NB4 (cell line): ENCODE measurements around the gene GSS.
A peak's percentile ranks its signal among the peaks of the same experiment; 100 is the strongest.

ENCODE experiments used
- DNase-seq: peaks from one replicate; pipeline ENCODE4 v3.0.0; 2010; ENCODE audit warnings: low read depth
- H3K4me3 ChIP-seq: one replicate; pipeline ENCODE4 v1.5.1; 2011; ENCODE audit warnings: mild to moderate bottlenecking, low read depth, low read length, moderate library complexity
- CTCF ChIP-seq: IDR thresholded peaks from one replicate; pipeline ENCODE4 v1.5.1; 2012; ENCODE audit warnings: low read depth, low read length
- MAX ChIP-seq: IDR thresholded peaks from 2 replicates; pipeline ENCODE4 v1.6.1; 2011; ENCODE audit warnings: low read depth, low read length
- MYC ChIP-seq: IDR thresholded peaks from 2 replicates; pipeline ENCODE4 v1.6.1; 2011; ENCODE audit warnings: low read depth, low read length
- POLR2A ChIP-seq: IDR thresholded peaks from 2 replicates; pipeline ENCODE4 v1.6.1; 2011; ENCODE audit warnings: mild to moderate bottlenecking; ENCODE audit not compliant: insufficient read length; ENCODE audit errors: extremely low read depth

GSS gene

GRCh38 chr20:34895465-34895864 lies 60.1 kb downstream of the GSS start:
- no peak for DNase-seq
- TF ChIP-seq CTCF (no peak), MYC (no peak), MAX (no peak), POLR2A (no peak)
- no peak overlapping the region for H3K4me3 ChIP-seq

- TF ChIP-seq CTCF (no peak), MYC (no peak), MAX (no peak), POLR2A (no peak)
- no peak for DNase-seq
- no peak overlapping the region for H3K4me3 ChIP-seq
Measured at GRCh38 chr20:34894723-34895122, 60.9 kb downstream of the GSS start.

- no peak for DNase-seq
- no peak for TF ChIP-seq MYC
- no peak for TF ChIP-seq POLR2A
- TF ChIP-seq MAX: no peak
- no peak for TF ChIP-seq CTCF
Measured at GRCh38 chr20:34892671-34893070, 62.9 kb downstream of the GSS start.

GRCh38 chr20:34891166-34892062 lies 64.2 kb downstream of the GSS start:
- no peak overlapping the region for H3K4me3 ChIP-seq
- peak; percentile 88 for DNase-seq
- TF ChIP-seq POLR2A (no peak), CTCF (no peak), MAX (no peak), MYC (no peak)

More at GRCh38 chr20:34892671-34893070, 62.9 kb downstream of the GSS start:
- no peak overlapping the region for H3K4me3 ChIP-seq

GRCh38 chr20:34888468-34888867 lies 67.1 kb downstream of the GSS start:
- no peak overlapping the region for H3K4me3 ChIP-seq
- DNase-seq: no peak
- no peak for TF ChIP-seq CTCF
- no peak for TF ChIP-seq POLR2A
- no peak for TF ChIP-seq MYC
- no peak for TF ChIP-seq MAX
